Thymus (tissue), 11 donors: ENCODE data around the gene RNLS. TPM values are rescaled to one million over a fixed set of nuclear protein-coding genes. Genes with fewer than 3 reads are reported as not detected.

Source experiments
- DNase-seq, 9 donors: peaks; one replicate each; pipeline ENCODE4 v3.0.0-alpha.2; 2013; ENCODE audit warnings: low spot score in 9 of 9, low read depth in 6 of 9, missing footprints in 1 of 9
- H3K27ac ChIP-seq, 2 donors: one replicate each; pipeline ENCODE4 v1.5.1; 2013; ENCODE audit warnings: control low read depth in 1 of 2, low read depth in 1 of 2, low read length in 1 of 2, mild to moderate bottlenecking in 1 of 2, moderate library complexity in 1 of 2
- H3K27me3 ChIP-seq, 2 donors: one replicate each; pipeline ENCODE4 v1.5.1; 2013; ENCODE audit warnings: low read length in 1 of 2; ENCODE audit not compliant: control insufficient read depth in 2 of 2, insufficient read depth in 1 of 2
- H3K36me3 ChIP-seq, 2 donors: one replicate each; pipeline ENCODE4 v1.5.1; 2013; ENCODE audit warnings: low read length in 1 of 2, mild to moderate bottlenecking in 1 of 2, moderate library complexity in 1 of 2; ENCODE audit not compliant: control insufficient read depth in 2 of 2, insufficient read depth in 2 of 2
- H3K4me1 ChIP-seq, 2 donors: one replicate each; pipeline ENCODE4 v1.5.1; 2013; ENCODE audit warnings: low read length in 2 of 2; ENCODE audit not compliant: control insufficient read depth in 2 of 2, insufficient read depth in 2 of 2
- H3K4me3 ChIP-seq, 2 donors: one replicate each; pipeline ENCODE4 v1.5.1; 2013; ENCODE audit warnings: low read length in 2 of 2, control low read depth in 1 of 2, mild to moderate bottlenecking in 1 of 2
- H3K9me3 ChIP-seq, 2 donors: one replicate each; pipeline ENCODE4 v1.5.1; 2013; ENCODE audit warnings: low read length in 1 of 2, mild to moderate bottlenecking in 1 of 2; ENCODE audit not compliant: control insufficient read depth in 2 of 2, insufficient read depth in 1 of 2
- WGBS: extraction: QIAGEN DNeasy Blood & Tissue Kit; methylation state at CpG from one replicate; pipeline ENCODE4 v1.1.7; 2013; 5-methylcytosine and 5-hydroxymethylcytosine counted together
- polyA plus RNA-seq: library from polyadenylated mRNA; stranded (reverse); fragments of 200-250 nt; gene quantifications from one replicate; pipeline ENCODE4 v1.2.3, GENCODE V29; 2013
- total RNA-seq: library from RNA; stranded (reverse); fragments of 120-200 nt; gene quantifications from one replicate; pipeline ENCODE4 v1.2.4, GENCODE V29; 2013
- donor health status: healthy.

RNLS gene
- total and polyA plus RNA-seq, 2 donors, result 4.3 to 5.0 TPM

- Histone ChIP-seq H3K36me3 (no peaks in the 10 kb centered on the region), H3K4me3 (no peak overlapping the region), H3K4me1 (no peaks in the 10 kb centered on the region), H3K9me3 (no peaks in the 10 kb centered on the region), H3K27ac (no peak overlapping the region), H3K27me3 (no peaks in the 10 kb centered on the region)
- over 99% methylated on average over 2 of the region's 2 CpGs for WGBS
- DNase-seq, result no peak
Measured at GRCh38 chr10:88404133-88404532, 179.0 kb downstream of the RNLS start.

DNA sequence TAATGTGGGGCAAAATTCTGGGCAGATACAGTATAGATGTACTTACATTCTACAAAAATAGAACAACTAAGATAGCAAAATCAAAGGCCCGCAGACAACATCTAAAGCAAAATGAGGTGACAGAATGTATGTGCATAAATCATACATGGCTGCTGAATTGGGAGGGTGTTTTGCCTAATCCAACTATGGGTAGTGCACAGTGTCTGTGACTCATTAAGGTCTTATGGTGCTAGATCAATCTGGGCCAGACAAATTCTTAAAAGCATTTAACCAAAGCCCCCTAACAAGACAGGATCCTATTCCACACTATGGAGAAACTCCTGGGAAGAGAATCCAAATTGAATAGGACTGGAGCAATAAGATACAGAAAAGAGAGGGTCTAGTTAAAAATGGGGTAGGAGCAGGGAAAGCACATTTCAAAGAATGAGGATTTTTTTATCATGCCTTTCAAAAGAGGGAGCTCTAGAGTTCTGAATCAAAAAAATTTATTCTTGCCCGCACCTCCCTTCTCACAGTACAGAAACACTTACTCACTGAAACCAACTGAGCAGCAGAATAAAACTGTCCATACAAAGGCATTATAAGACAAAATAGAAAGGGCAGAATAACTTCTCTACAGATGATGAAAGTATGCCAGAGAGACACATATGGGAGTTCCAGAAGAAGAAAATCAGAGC, 181.3 kb downstream of the RNLS start:
- Histone ChIP-seq H3K4me3 (no peak overlapping the region), H3K27me3 (no peaks in the 10 kb centered on the region)
- DNase-seq, result peak in 1 of 9 donors; percentile 56

DNA sequence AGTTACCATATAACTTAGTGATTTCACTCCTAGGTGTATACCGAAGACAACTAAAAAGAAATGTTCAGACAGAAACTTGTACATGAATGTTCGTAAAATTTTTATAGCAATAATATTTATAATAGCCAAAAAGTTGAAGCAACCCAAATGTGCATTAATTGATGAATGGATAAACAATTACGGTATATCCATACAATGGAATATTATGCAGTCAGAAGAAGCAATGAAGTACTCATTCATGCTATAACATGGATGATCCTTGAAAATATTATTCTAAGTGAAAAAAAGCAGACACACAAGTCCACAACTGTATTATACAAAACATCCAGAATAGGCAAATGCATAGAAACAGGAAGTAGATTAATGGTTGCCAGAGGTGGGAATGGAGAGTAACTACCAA, 183.9 kb downstream of the RNLS start:
- Histone ChIP-seq H3K9me3 (no peaks in the 10 kb centered on the region), H3K27ac (no peak overlapping the region), H3K4me3 (no peak overlapping the region), H3K36me3 (no peaks in the 10 kb centered on the region), H3K4me1 (no peaks in the 10 kb centered on the region), H3K27me3 (no peaks in the 10 kb centered on the region)
- WGBS, result over 99% methylated on average over 3 of the region's 3 CpGs
- DNase-seq, result no peak

More for the DNA sequence above, 181.3 kb downstream of the RNLS start:
- no peaks in the 10 kb centered on the region for H3K9me3 ChIP-seq
- no peaks in the 10 kb centered on the region for H3K36me3 ChIP-seq
- no peaks in the 10 kb centered on the region for H3K4me1 ChIP-seq
- WGBS, result 80% methylated on average over 2 of the region's 2 CpGs
- H3K27ac ChIP-seq, result no peak overlapping the region

GRCh38 chr10:88395677-88396076, 187.4 kb downstream of the RNLS start:
- Histone ChIP-seq H3K36me3 (no peaks in the 10 kb centered on the region), H3K9me3 (no peaks in the 10 kb centered on the region), H3K4me1 (peaks cover 4 to 16% of the 10 kb centered on the region in 2 donors), H3K27ac (no peak overlapping the region), H3K4me3 (no peak overlapping the region), H3K27me3 (no peaks in the 10 kb centered on the region)
- DNase-seq, result no peak

- Histone ChIP-seq H3K27me3 (no peaks in the 10 kb centered on the region), H3K9me3 (no peaks in the 10 kb centered on the region), H3K36me3 (no peaks in the 10 kb centered on the region), H3K27ac (peak overlapping the region; percentile 61 to 85), H3K4me3 (no peak overlapping the region), H3K4me1 (peaks cover 29 to 48% of the 10 kb centered on the region in 2 donors)
- DNase-seq, result peak in 4 of 9 donors; percentile 61 to 84 (median 63)
- 64% methylated on average over 1 of the region's 1 CpG for WGBS
Measured at GRCh38 chr10:88392222-88392621, 190.9 kb downstream of the RNLS start.

GRCh38 chr10:88390041-88390440, 193.1 kb downstream of the RNLS start:
- no peaks in the 10 kb centered on the region for H3K9me3 ChIP-seq
- H3K36me3 ChIP-seq, result no peaks in the 10 kb centered on the region
- peak in 1 of 9 donors; percentile 50 for DNase-seq
- peak overlapping the region in 1 of 2 donors; percentile 98 for H3K27ac ChIP-seq
- peaks cover 38 to 67% of the 10 kb centered on the region in 2 donors for H3K4me1 ChIP-seq
- H3K27me3 ChIP-seq, result no peaks in the 10 kb centered on the region
- no peak overlapping the region for H3K4me3 ChIP-seq
- WGBS, result 83% methylated on average over 4 of the region's 4 CpGs

DNA sequence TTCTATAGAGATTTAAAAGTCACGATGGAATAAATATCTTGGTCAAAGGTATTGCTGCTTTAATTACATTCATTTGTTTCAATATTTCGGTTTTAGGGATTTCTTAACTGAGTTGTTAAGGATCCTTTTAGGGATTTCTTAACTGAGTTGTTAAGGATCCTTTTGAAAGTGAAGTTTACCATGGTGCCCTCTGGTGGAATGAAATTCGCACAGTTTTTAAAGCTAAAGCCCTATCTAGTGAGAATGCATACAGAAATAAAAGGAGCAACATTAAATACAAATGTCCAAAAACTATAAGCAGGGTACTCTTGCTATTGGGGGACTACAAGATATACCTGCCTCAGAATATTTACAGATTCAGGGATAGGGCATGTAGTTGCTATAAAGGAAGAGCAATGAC, 193.7 kb downstream of the RNLS start:
- Histone ChIP-seq H3K4me3 (no peak overlapping the region), H3K36me3 (no peaks in the 10 kb centered on the region), H3K4me1 (peaks cover 42 to 73% of the 10 kb centered on the region in 2 donors), H3K27me3 (no peaks in the 10 kb centered on the region), H3K27ac (peak overlapping the region in 1 of 2 donors; percentile 98), H3K9me3 (no peaks in the 10 kb centered on the region)
- WGBS, result 2% methylated on average over 3 of the region's 3 CpGs
- DNase-seq, result peak in 6 of 9 donors; percentile 53 to 90 (median 62)

DNA sequence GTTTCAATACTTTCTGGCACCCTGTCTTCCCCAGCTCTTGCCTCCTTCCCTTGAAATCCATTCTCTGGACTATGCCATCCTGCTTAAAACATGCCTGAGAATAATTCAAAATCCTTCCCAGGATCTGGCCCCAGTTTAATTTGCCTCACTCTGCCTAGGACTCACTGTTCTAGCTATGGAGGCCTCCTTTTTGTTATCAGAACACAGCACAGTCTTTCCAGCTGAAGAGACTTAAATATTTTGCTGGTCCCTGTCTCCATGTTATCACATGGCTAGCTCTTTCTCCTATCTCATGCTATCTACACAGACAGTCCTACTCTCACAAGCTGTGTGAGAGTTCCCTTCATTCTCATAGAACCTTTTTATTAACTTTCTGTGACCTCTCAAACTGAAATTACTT, 194.8 kb downstream of the RNLS start:
- Histone ChIP-seq H3K27me3 (no peaks in the 10 kb centered on the region), H3K36me3 (no peaks in the 10 kb centered on the region), H3K27ac (peak overlapping the region; percentile 73 to 98), H3K4me1 (peaks cover 42 to 75% of the 10 kb centered on the region in 2 donors), H3K9me3 (no peaks in the 10 kb centered on the region), H3K4me3 (no peak overlapping the region)
- peak in 1 of 9 donors; percentile 31 for DNase-seq

- H3K36me3 ChIP-seq, result no peaks in the 10 kb centered on the region
- H3K27me3 ChIP-seq, result no peaks in the 10 kb centered on the region
- 6% methylated on average over 6 of the region's 6 CpGs for WGBS
- H3K4me3 ChIP-seq, result peak overlapping the region; percentile 45 to 50
- H3K9me3 ChIP-seq, result no peaks in the 10 kb centered on the region
- peak overlapping the region; percentile 98 to 99 for H3K27ac ChIP-seq
- H3K4me1 ChIP-seq, result peaks cover 38 to 69% of the 10 kb centered on the region in 2 donors
- DNase-seq, result peak in 7 of 9 donors; percentile 69 to 93 (median 79)
Measured at GRCh38 chr10:88386821-88387773, 196.0 kb downstream of the RNLS start.
